NCI-H1417 treated with DMSO at 0.1 percent for 48 hours (cell line): ENCODE measurements around the gene SDS.

Source experiments
- DNase-seq: peaks from one replicate; lab custom pipeline; 2025; lab: John Stamatoyannopoulos, UW

SDS gene

GRCh38 chr12:113425960-113426453 lies 22.3 kb upstream of the SDS start:
- DNase-seq = no peak

DNA sequence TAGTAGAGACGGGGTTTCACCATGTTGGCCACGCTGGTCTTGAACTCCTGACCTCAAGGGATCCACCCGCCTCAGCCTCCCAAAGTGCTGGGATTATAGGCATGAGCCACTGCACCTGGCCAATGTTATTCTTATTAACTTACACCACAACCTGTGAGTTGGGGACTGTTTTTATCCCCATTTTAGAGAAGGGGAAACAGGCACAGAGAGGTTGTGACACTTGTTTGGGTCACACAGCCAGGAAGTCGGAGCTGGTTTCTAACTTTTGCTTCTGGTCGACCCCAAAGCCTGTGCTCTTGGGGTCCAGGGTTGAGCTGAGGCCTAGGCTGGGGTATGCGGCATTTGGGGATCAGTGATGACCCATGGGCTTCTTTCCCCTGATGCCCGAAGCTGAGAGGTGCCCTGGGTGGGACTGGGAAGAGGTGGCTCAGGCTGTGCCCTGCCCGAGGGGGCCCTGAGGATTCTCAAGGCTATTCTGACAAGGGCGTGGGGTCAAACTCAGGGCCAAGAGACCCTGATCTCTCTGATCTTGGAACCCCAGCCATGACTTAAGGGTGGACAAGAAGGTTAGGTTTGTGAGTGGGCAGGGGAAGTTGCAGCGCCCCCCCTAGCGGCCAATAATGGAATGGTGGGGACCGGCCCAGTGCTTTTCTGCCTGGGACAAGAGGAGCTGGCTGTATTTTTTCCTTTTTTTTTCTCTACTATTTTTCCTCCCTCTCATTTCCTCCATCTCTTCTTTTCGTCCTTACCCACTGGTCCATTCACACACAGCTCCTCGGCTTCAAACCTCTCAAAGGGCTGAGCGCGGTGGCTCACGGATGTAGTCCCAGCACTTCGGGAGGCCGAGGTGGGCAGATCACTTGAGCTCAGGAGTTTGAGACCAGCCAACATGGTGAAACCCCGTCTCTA lies 21.5 kb upstream of the SDS start:
- DNase-seq = no peak

DNA sequence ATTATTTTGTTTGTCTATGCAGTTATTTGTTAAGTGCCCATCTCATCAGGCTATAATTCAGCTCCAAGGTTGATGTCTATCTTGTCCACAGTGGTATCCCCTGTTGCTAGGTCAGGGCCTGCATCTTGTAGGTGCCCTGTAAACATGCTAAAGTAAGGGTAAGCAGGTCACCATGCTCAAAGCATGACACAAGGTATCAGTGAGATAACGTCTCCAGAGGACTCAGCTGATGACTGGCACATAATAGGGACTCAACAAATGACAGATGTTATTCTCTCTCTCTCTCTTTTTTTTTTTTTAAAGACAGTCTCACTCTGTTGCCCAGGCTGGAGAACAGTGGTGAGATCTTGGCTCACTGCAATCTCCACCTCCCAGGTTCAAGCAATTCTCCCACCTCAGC lies 20.8 kb upstream of the SDS start:
- DNase-seq = no peak

DNA sequence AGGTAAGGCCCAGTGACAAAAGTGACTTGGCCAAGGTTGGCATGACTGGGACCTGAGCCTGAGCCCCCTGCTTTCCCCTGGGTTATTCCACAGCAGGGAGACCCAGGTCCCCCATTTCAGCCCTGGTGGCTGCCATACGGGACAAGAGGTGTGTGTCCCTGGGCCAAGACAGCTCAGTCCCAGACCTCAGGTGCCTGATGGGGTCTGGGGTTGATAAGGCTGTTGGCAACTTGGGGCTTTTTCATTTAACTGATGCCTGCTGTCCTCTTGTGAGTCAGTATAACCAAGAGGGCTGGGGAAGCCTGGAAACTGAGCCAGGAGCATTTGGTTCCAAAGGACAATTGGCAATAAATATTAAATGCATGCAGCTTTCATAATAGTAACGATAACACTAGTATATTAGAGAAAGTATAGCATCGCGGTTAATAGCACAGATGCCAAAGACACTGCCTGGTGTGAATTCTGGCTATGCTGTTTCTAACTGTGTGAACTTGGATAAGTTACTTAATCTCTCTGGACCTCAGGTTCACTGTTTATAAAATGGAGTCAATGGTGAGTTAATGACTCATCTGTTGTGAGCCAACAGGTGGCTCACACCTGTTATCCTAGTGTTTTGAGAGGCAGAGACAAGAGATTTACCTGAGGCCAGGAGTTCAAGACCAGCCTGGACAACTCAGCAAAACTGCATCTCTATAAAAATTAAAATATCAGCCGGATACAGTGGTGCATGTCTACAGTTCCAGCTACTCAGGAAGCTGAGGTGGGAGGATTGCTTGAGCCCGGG lies 19.4 kb upstream of the SDS start:
- no peak for DNase-seq

- DNase-seq = no peak
Measured at GRCh38 chr12:113422030-113422885, 18.6 kb upstream of the SDS start, which contains the start of gene SDSL. Gene SDSL (plus strand): TSS chr12:113422380. CDS start chr12:113427983, 5,603 bp downstream.

DNA sequence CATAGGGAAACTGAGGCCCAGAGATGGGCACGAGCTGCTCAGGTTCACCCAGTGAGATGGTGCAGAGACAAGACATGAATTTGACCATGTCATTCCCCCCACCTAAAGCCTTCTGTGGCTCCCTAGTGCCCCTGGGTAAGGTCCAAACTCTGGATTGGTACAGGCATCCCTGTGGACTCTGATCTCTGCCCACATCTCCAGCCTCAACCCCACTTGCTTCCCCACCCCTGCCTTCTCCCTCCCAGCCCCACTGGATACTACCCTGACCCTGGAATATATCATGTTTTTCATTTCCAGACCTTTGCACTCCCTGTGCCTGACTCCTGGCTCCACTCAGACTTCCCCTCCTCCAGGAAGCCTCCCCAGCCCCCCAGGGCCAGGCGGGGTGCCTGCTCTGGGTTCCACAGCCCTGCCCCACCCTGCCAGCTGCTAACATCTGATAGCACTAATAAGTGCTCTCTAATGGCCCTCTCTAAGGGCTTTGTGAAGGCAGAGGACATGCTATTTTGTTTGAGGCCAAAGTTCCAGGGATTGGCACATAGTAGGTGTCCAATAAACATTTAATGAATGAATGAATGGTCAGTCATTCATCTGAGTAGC lies 17.4 kb upstream of the SDS start:
- no peak for DNase-seq

GRCh38 chr12:113418213-113418879 lies 14.7 kb upstream of the SDS start:
- DNase-seq = no peak

GRCh38 chr12:113416091-113416754 lies 12.5 kb upstream of the SDS start:
- DNase-seq = no peak

GRCh38 chr12:113414519-113415038 lies 10.9 kb upstream of the SDS start:
- no peak for DNase-seq

- DNase-seq = no peak
Measured at GRCh38 chr12:113413488-113413939, 9.8 kb upstream of the SDS start.

GRCh38 chr12:113409462-113410124 lies 5.9 kb upstream of the SDS start:
- DNase-seq = no peak

- no peak for DNase-seq
Measured at GRCh38 chr12:113408756-113409298, 5.1 kb upstream of the SDS start.

DNA sequence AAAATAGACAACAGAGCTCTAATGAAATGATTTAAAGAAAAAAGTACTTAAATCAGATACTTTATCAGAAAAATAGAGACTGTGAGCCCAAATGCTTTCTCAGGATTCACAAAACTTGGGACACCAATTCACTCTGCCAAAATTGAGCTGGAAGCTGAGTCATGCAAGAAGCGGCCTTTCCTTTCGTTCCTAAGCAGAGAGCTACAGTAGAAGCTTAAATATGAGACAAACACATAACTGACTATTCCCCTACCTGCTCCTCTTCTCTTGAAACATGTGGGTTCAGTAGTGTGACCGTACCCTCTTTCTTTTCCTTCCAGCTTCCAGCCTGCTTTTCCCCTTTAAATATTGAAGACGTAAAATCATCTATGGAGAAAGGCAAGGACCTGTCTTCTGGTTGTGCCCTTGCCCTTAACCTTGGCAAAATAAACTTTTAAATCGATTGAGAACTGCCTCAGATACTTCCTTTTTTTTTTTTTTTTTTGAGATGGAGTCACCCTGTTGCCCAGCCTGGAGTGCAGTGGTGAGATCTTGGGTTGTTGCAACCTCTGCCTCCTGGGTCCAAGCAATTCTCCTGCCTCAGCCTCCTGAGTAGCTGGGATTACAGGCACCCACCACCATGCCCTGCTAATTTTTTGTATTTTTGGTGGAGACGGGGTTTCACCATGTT lies 4.4 kb upstream of the SDS start:
- DNase-seq = no peak

DNA sequence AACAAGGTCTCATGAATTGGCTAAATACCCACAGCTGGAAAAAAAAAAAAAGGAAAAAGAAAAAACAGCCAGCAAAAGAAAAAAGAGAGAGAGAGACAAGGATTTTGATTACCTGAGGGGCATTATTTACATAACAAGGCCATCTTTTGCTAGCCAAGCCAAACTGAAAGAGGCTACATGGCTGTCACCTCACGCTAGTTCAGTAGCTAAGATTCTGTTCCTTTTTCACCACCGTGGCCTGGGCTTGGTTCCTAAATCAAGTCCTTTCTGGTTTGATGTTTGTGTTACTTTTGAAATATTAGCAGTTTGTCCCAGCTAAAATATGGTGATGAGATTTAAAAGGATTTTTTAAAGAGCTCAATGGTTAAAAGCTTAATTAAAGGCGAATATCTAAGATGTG lies 2.0 kb upstream of the SDS start:
- no peak for DNase-seq

DNA sequence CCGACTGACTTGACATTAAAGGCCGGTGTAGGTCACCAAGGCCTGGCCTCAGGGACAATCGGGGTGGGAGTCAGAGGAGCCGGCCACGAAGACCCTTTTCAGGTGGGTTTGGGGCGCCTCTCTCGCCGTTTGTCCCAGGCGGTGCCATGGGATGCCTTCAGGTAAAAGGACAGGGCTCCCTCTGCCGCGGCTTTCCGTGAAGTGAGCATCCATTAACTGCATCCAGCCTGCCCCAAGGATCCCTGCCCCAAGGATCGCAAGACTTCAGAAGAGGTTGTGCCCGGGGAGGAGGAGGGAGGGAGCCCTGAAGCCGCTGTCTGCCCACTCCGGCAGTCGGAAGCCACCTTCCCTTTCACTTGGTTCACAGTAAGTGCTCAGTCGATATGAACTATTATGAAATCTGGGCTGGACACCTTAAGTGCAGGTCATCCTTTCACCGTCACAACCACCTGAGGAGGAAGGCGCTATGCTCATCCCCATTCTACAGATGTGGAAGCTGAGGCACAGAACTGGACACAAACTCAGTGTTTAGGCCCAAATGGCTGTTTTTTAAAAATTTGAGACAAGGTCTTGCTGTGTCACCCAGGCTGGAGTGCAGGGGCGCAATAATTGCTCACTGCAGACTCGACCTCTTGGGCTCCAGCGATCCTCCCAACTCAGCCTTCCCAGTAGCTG lies 964 bp downstream of the SDS start:
- DNase-seq = no peak

GRCh38 chr12:113401066-113402000 lies 2.4 kb downstream of the SDS start:
- no peak for DNase-seq

GRCh38 chr12:113400362-113400761 lies 3.3 kb downstream of the SDS start:
- no peak for DNase-seq
